HUDEP-2 (cell line): ENCODE results near the gene PLSCR4.
A peak's percentile ranks its signal among the peaks of the same experiment; 100 is the strongest.

ENCODE experiments used
- DNase-seq, 76 experiments: peaks; one replicate each; lab custom pipeline; 2025; ENCODE audit not compliant: unreplicated experiment in 76 of 76; lab: John Stamatoyannopoulos, UW

PLSCR4 gene

DNA sequence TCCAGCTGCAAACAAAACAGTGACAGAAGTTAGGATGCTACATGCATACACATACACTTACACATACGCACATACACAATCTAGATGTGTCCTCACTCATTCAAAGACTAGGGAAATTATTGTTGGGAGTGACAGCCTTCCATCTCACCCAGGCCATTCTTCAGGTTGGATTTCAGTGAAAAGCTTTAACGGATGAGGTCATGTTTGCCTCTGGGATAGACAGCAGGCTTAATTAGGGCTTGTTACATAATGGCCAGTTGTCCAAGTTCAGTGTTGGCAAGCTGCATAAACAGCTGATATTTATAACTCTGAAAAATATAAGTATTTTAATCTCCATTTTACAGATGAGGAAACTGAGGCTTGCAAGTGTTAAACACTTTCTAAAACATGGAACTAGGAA is 54.1 kb downstream of the PLSCR4 start:
- DNase-seq, result no peak

GRCh38 chr3:146195605-146196004 is 55.3 kb downstream of the PLSCR4 start:
- no peak for DNase-seq

GRCh38 chr3:146195030-146195429 is 55.9 kb downstream of the PLSCR4 start:
- DNase-seq, result no peak

DNA sequence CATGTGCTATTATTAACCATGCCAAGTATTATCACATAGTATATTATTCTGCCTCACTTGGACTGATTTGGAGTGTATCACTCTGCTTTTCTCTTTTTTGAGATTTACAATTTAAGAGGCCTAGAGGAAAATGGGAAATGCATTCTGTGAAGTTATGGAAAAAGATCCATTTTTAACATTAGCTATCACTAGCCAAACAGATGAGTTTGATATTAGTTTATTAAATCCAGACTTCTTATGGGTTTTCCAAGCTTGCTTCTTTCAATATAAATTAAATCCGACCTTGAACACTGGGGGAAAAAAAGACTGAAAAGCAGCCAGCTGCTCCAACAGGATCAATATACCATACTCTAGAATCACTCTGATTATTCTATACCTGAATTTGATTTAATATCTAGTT is 59.9 kb downstream of the PLSCR4 start:
- DNase-seq, result no peak

- peak in 26 of 76 experiments; percentile 2 to 43 (median 14) for DNase-seq
These were observed 61.3 kb downstream of the PLSCR4 start for GRCh38 chr3:146189519-146190173.

DNA sequence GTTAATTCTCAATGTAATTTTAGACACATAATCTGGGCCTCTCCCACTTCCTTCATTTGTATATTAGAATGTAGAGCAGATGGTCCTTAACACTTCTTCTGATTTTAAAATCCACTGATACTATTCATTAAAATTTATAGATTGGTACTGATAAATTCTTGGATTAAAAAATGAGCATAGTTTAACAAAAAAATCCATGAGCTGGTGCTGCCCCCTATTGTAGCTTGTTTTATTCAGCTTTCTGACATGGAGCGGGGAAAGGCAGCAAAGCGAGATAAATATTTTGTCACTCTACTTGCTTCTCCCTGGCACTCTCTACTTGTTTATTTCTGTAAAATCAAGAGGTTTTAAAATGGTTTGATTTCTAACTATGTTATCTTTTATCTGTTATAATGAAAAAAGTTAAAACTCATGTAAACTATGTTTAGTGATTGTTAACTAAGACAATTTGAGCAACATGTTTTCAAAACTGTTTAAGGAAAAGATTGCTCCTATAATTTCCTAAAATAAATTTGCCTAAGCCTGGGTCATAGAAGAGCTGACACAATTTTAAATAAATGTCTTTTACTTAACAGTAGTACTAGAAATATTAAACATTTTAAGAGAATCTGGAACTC is 63.5 kb downstream of the PLSCR4 start:
- peak in 3 of 76 experiments; percentile 3 to 26 (median 10) for DNase-seq

DNA sequence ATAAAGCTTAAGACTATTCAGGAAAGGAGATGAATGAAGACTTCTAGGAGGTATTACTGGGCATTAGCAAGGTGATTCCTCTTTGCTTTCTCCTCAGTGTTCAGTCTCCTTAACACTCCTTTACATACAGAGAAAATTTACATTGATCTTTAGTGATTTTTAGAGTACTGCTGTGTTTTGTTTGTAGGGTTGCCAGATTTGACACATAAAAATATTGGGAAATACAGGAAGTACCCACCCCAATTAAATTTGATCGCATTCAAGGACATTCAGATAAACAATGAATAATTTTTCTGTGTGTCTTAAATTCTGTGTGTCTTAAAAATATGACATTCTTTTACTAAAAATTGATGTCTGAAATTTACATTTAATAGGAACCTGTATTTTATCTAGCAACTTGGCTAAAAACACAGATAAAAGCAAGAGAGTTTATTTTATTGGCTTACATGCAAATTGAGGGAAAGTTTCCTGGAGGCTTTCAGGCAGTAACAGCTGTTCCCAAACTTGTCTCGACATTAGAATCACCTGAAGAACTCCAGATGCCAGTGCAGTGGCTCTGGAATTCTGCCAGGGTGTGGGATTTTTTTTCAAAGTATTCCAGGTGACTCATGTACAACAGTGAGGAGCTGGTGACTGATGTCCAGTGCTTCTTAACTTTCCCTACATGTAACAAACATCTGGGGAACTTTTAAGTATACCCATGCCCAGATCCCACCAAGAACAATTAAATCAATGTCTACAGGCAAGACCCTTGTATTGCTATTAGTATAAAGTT is 66.5 kb downstream of the PLSCR4 start:
- DNase-seq, result no peak

DNA sequence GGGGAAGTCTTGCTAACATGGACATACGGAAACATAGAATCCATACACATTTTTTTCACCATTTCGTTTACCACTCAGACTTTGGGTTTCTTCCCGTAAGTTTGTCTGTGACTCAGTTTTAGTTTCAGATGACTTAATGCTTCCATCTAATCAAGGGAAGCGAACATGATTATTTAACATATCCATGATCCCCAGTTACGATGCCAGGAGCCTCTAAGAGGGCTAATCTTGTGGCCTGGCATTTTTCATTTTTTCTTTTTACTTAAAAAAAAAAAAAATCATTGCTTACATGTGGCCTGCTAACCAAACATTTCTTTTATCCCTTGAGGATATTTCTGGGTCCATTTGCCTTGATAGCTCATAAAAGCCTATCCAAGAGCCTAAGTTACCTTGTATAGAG is 69.7 kb downstream of the PLSCR4 start:
- no peak for DNase-seq

DNA sequence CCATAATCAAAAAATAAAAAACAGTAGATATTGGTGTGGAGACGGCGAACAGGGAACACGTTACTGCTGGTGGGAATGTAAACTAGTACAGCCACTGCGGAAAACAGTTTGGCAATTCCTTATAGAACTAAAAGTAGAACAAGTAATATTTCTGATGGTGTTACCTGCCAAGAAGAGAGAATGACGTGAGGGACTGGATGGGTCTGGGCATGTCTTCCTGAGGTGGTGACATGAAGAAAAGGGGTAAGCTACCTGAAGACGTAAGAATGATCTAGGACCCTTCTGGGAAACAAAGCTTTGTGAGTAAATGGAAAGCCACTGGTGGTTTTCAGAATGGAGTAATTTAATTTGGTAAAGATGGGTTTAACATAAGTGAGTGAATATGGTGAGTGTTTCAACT is 70.5 kb downstream of the PLSCR4 start:
- DNase-seq, result no peak

GRCh38 chr3:146178006-146178689 is 72.8 kb downstream of the PLSCR4 start:
- DNase-seq, result no peak

GRCh38 chr3:146177519-146177918 is 73.4 kb downstream of the PLSCR4 start:
- no peak for DNase-seq

DNA sequence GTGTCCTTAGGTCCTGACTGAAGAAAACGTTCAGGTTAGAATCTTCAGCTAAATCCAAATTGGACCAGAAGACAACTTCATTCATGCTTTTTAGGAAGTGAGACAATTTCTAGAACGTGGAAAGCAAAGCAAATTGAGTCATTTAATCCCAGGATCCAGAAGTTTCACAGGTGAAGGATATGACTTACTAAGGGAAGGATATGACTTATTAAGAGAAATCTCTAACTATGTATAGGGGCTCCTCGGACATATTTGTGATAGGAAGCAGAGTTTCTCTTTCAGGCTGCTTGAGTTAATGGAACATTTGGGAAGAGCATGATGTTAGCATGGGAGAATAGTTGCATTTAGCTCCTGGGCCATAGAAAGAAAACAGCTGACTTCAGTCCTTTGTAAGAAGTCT is 73.8 kb downstream of the PLSCR4 start:
- DNase-seq, result no peak

- no peak for DNase-seq
These were observed 78.3 kb downstream of the PLSCR4 start for GRCh38 chr3:146172586-146172985.

GRCh38 chr3:146170591-146170990 is 80.3 kb downstream of the PLSCR4 start:
- DNase-seq, result no peak

DNA sequence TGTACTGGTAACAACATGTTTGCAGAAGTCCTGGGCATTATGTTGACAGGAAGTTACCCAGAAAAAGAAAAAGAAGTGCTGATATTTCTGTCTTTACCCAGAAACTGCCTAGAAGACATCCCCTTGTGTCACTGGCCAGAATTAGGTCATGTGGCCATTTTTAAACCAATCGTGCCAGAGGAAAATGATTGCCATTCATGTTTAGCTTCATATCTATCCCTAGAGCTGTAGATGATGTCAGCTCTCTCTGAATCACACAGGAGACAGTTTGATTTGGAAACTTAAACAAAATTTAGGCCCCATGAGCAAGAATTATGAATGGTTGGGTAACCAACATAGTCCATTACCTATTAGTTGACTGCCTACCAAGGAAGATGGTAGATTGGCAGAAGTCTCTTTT is 81.0 kb downstream of the PLSCR4 start:
- DNase-seq, result no peak

- DNase-seq, result no peak
These were observed 84.1 kb downstream of the PLSCR4 start for GRCh38 chr3:146166826-146167225.

DNA sequence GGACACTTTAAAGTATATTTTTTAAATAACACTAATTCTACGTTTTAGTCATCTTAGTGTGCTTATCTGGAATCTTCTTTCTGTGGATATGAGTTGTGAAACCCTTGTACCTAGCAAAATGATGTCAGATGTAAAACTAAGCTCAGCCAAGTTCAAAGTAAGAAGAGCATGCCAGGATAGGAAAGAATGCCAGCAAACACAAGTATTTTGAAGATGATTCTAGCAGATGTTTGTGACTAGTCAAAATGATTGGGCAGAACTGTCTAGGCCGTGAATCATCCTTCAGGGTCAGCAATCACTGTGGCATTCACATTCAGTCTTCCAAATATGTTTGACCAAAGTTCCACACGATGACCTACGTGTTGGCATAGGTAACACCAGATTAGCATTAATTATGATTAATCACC is 84.5 kb downstream of the PLSCR4 start:
- no peak for DNase-seq

DNA sequence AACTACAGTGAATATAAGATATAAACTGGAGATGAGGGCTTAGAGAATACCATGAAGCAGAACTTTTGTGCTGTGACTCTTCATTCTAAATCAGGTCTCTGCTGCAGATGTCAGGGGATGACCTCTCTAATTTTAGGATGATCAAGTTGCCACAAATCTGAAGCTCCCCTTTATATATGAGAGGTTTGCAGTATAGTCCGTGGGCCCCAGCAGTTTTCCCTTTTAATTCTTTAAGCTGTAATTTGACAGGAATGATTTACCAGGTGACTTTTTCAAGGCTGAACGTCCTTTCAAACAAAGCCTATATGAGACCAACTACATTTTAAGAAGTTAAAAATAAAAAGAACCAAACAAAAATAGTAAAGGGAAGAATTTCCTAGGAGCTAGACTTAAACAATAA is 85.0 kb downstream of the PLSCR4 start:
- no peak for DNase-seq

GRCh38 chr3:146164971-146165769 is 85.7 kb downstream of the PLSCR4 start:
- DNase-seq, result no peak

DNA sequence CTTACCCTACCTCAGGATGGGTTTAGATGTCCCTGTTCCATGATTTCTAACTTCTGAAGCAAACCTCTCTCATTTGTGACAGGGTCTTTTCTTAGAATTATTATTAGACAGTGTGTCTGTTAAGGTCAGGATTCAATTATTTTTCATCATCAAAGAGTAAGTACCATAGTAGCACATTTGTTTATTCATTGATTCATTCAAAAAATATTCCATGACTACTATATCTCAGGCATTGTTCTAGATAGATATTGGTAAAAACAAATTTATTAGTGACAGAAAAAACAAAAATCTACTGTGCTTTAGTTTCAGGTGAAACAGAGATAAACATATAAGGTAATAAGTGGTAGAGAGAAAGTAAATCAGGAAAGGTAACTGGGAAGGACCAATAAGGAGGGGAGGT is 86.4 kb downstream of the PLSCR4 start:
- DNase-seq, result no peak

DNA sequence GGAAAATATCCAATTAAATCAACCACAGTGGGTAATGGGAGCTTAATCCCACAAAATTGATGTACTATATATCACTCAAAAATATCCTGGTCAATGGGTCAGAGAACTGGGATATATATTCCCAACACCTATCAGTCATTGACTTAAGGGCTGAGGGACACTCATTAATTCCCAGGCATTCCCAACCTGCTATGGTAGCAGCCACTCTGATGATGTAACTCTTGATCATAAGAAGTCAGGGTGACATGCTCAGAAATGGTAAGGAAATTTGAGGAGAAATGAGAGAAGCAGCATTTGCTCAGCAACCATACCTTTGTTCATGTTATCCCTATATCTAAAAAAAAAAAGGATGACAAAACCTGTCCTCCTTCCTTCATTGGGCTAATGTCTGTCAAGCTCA is 86.8 kb downstream of the PLSCR4 start:
- DNase-seq, result no peak
